ENCODE measurements around the gene MYO1E.

DNA sequence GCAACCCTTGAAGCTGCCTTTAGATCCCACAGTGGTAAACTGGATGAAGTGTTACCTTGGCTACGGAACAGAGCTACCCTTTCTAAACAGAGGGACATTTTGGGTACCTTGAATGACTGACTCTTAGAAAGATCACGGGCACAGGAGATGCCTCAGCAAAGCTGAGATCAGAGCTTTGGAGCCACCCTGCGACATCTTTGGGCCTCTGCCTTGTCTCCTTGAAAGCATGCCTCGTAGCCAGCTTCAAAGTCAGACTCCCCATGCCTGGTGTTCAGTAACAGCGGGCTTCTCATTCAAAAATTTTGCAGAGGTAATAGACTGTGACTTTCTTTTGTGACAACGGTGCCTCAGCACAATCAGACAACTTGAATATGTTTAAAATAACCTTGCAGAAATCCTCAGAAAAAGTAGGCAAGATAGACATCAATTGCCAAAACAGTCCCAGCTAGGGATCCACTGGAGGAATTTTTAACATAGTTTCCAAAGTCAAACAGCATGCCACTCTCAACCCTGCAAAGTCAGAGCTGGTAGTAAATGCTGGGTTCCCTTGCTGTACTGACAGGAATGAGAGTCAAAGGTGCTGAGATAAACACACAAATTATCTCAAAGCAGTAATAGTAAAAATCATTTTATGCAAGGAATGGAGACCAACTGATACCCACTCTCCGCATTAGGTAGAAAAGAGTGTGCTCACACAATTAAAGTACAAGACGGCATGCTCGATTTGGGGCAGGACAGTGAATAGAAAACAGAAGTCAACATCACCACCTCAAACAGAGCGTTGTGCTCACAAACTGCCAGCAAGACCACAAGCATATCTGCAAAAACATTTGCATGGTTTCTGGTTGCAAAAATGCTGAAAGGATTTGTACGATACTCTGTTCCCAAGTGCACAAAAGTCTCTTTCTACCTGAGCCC lies 82.1 kb downstream of the MYO1E start:
- TF ChIP-seq EP300 (IDR thresholded peaks at IDR 0.05; ENCODE audit: low read depth) (no peak), POLR2A (IDR thresholded peaks at IDR 0.05) (no peak)
- TF ChIP-seq, protein P1, sequence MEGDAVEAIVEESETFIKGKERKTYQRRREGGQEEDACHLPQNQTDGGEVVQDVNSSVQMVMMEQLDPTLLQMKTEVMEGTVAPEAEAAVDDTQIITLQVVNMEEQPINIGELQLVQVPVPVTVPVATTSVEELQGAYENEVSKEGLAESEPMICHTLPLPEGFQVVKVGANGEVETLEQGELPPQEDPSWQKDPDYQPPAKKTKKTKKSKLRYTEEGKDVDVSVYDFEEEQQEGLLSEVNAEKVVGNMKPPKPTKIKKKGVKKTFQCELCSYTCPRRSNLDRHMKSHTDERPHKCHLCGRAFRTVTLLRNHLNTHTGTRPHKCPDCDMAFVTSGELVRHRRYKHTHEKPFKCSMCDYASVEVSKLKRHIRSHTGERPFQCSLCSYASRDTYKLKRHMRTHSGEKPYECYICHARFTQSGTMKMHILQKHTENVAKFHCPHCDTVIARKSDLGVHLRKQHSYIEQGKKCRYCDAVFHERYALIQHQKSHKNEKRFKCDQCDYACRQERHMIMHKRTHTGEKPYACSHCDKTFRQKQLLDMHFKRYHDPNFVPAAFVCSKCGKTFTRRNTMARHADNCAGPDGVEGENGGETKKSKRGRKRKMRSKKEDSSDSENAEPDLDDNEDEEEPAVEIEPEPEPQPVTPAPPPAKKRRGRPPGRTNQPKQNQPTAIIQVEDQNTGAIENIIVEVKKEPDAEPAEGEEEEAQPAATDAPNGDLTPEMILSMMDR (IDR thresholded peaks at IDR 0.05): no peak

Data from transverse colon (tissue), 3 donors.